PC-9 (cell line): ENCODE measurements around the gene MACROD1.

Experiments used
- CTCF ChIP-seq: fragments of 200-600 bp; sonication (generic); conservative IDR thresholded peaks from 2 replicates; pipeline ENCODE4 v1.6.1; 2017; ENCODE audit warnings: mixed run types, antibody characterized with exemption, mild to moderate bottlenecking, moderate library complexity
- EZH2 ChIP-seq: fragments of 200-600 bp; sonication (generic); IDR thresholded peaks from 2 replicates; pipeline ENCODE4 v1.8.0; 2017; ENCODE audit warnings: antibody characterized with exemption, low read depth

GRCh38 chr11:64070314-64070681 lies 95.6 kb downstream of the MACROD1 start:
- TF ChIP-seq CTCF (no peak), EZH2 (no peak)
